H1 (cell line): ENCODE results near the gene ACBD4. TPM values are rescaled to one million over a fixed set of nuclear protein-coding genes. Genes with fewer than 3 reads are reported as not detected.

Experiments used
- EZH2 ChIP-seq: fragments of 200-600 bp; sonication (generic); IDR thresholded peaks from 2 replicates; pipeline ENCODE4 v1.7.1; 2012; ENCODE audit warnings: low read depth, mild to moderate bottlenecking, moderate library complexity, low read length, inconsistent platforms; ENCODE audit not compliant: severe bottlenecking
- RBBP5 ChIP-seq: IDR thresholded peaks from 2 replicates; pipeline ENCODE4 v1.7.1; 2012; ENCODE audit warnings: low read depth, mild to moderate bottlenecking, inconsistent platforms, low read length, moderate library complexity, borderline replicate concordance
- SP1 ChIP-seq: IDR thresholded peaks from 2 replicates; pipeline ENCODE4 v1.6.1; 2011; ENCODE audit warnings: low read depth, low read length
- TAF1 ChIP-seq: IDR thresholded peaks from 2 replicates; pipeline ENCODE4 v1.6.1; 2011; ENCODE audit warnings: mild to moderate bottlenecking, low read depth, low read length
- TAF7 ChIP-seq: optimal IDR thresholded peaks from 2 replicates; pipeline ENCODE3; 2011; ENCODE audit warnings: low read depth, mild to moderate bottlenecking, inconsistent platforms, low read length, moderate library complexity, borderline replicate concordance
- TEAD4 ChIP-seq: IDR thresholded peaks from 2 replicates; pipeline ENCODE4 v1.6.1; 2012; ENCODE audit warnings: low read depth, low read length, inconsistent platforms, mixed read lengths
- polyA plus RNA-seq, 7 experiments: library from polyadenylated mRNA; depleted of rRNA in 3 of 7; stranded (reverse) in 5 of 7; unstranded in 2 of 7; fragments of >200 nt in 5 of 7; fragments of 200-250 nt in 2 of 7; gene quantifications; 1 replicate in 5 of 7; 2 replicates in 1 of 7; 4 replicates in 1 of 7; pipeline versions ENCODE4 v1.2.1 to v1.2.3, GENCODE V29; 2011 to 2013; ENCODE audit warnings: missing spikeins in 2 of 7, mixed read lengths in 2 of 7
- total RNA-seq: library from RNA; stranded (reverse); fragmentation: NEBNext Ultra II Directional; extraction: Animal tissue kit (Norgen Biotek cat#: 25700); gene quantifications from 2 replicates; pipeline ENCODE4 v1.2.1, GENCODE V29; 2021

The ACBD4 gene
- total and polyA plus RNA-seq, 2 of the 8 experiments (the other 6 are each of a cell fraction or from before 2014, with no cell fraction given) = 7.3 to 10.7 TPM

- TF ChIP-seq EZH2 (no peak), TEAD4 (no peak), TAF7 (no peak), SP1 (no peak), RBBP5 (no peak), TAF1 (no peak)
- TF ChIP-seq, all 59 proteins: peak for 0
Measured at GRCh38 chr17:45113424-45113754, 22.1 kb upstream of the ACBD4 start (continued).
